Neural progenitor cell (in vitro differentiated cells): Measurements from ENCODE around the gene GM2A. TPM values are rescaled to one million over a fixed set of nuclear protein-coding genes. Genes with fewer than 3 reads are reported as not detected.

ENCODE experiments used
- DNase-seq: peaks from one replicate; pipeline ENCODE4 v3.0.0-alpha.2; 2016; ENCODE audit warnings: low spot score
- H2AFZ ChIP-seq: fragments of 200-600 bp; sonication (generic); replicated peaks from 2 replicates; pipeline ENCODE4 v1.6.1; 2016; ENCODE audit warnings: antibody characterized with exemption
- H3F3A ChIP-seq: fragments of 200-600 bp; sonication (generic); 2 replicates; pipeline ENCODE4 v1.6.1; 2016; ENCODE audit warnings: antibody characterized with exemption, low read depth
- H3K27ac ChIP-seq: fragments of 200-600 bp; sonication (generic); 2 replicates; pipeline ENCODE4 v1.5.1; 2016; ENCODE audit warnings: mild to moderate bottlenecking
- H3K27me3 ChIP-seq: fragments of 200-600 bp; sonication (generic); 2 replicates; pipeline ENCODE4 v1.6.1; 2016; ENCODE audit warnings: mild to moderate bottlenecking, moderate library complexity
- H3K36me3 ChIP-seq: fragments of 200-600 bp; sonication (generic); 2 replicates; pipeline ENCODE4 v1.5.1; 2016
- H3K4me1 ChIP-seq: fragments of 200-600 bp; sonication (generic); 2 replicates; pipeline ENCODE4 v1.6.1; 2016; ENCODE audit warnings: mixed run types
- H3K4me2 ChIP-seq: fragments of 200-600 bp; sonication (generic); 2 replicates; pipeline ENCODE4 v1.6.1; 2016
- H3K4me3 ChIP-seq: fragments of 200-600 bp; sonication (generic); 2 replicates; pipeline ENCODE4 v1.5.1; 2016
- H3K79me2 ChIP-seq: fragments of 200-600 bp; sonication (generic); 2 replicates; pipeline ENCODE4 v1.6.1; 2016; ENCODE audit warnings: low read depth
- H3K9ac ChIP-seq: fragments of 200-600 bp; sonication (generic); 2 replicates; pipeline ENCODE4 v1.6.1; 2016
- H3K9me3 ChIP-seq: fragments of 200-600 bp; sonication (generic); 2 replicates; pipeline ENCODE4 v1.5.1; 2016; ENCODE audit warnings: low read depth
- H4K20me1 ChIP-seq: fragments of 200-600 bp; sonication (generic); 2 replicates; pipeline ENCODE4 v1.6.1; 2016; ENCODE audit warnings: low read depth
- H3K27ac Mint-ChIP-seq: 3 replicates; pipeline ENCODE4 v1.8.0; 2021; ENCODE audit warnings: mixed read lengths
- H3K27me3 Mint-ChIP-seq: 2 replicates; pipeline ENCODE4 v1.8.0; 2022; ENCODE audit warnings: low read depth, mild to moderate bottlenecking, inconsistent platforms, moderate library complexity, mixed read lengths; ENCODE audit not compliant: insufficient read depth
- H3K36me3 Mint-ChIP-seq: 3 replicates; pipeline ENCODE4 v1.8.0; 2021; ENCODE audit warnings: mixed read lengths
- H3K4me1 Mint-ChIP-seq: 3 replicates; pipeline ENCODE4 v1.8.0; 2021; ENCODE audit warnings: mixed read lengths
- H3K4me3 Mint-ChIP-seq: 3 replicates; pipeline ENCODE4 v1.8.0; 2021; ENCODE audit warnings: mild to moderate bottlenecking, moderate library complexity, mixed read lengths
- H3K9me3 Mint-ChIP-seq: 3 replicates; pipeline ENCODE4 v1.8.0; 2020; ENCODE audit warnings: mixed read lengths
- EZH2 ChIP-seq: fragments of 200-600 bp; sonication (generic); IDR thresholded peaks from 2 replicates; pipeline ENCODE4 v1.6.1; 2017; ENCODE audit warnings: antibody characterized with exemption, mild to moderate bottlenecking, moderate library complexity
- EZH2phosphoT487 ChIP-seq: fragments of 200-600 bp; sonication (generic); IDR thresholded peaks from 2 replicates; pipeline ENCODE4 v1.6.1; 2017; ENCODE audit warnings: antibody characterized with exemption
- total RNA-seq: library from RNA; depleted of rRNA; stranded (reverse); fragments of >200 nt; gene quantifications from 2 replicates; pipeline ENCODE4 v1.2.3, GENCODE V29; 2015; ENCODE audit warnings: low replicate concordance
- TF ChIP-seq, protein P1 (sequence below): fragments of 200-600 bp; sonication (generic); IDR thresholded peaks from 2 replicates; pipeline ENCODE4 v1.5.1; 2017; ENCODE audit warnings: antibody characterized with exemption, mild to moderate bottlenecking

The GM2A gene
- total RNA-seq, 1 donor from 2014 or later, result 19.4 TPM

DNA sequence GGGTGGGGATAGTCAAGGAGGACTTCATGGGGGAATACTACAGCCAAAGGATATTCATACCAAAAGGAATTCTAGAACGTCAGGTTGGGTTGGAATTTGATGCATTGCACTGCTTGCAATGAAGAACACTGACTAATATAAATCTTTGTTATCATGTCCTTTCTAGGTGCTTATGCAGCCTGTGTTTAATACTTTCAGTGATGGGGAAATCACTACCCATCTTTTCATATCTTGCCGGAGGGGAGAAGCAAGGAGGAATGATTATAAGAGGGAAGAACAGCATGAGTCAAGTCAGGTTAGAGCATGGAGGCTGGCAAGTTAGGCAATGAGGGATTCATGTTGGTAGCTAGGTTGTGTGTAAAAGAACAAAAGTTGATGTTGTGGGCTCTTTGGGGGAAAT lies 24.0 kb upstream of the GM2A start:
- H3K27ac ChIP-seq, result no peak overlapping the region
- H3F3A ChIP-seq, result no peaks in the 10 kb centered on the region
- no peaks in the 10 kb centered on the region for H3K9me3 Mint-ChIP-seq
- no peak for DNase-seq
- no peak overlapping the region for H3K4me3 Mint-ChIP-seq
- no peak overlapping the region for H3K9ac ChIP-seq
- no peaks in the 10 kb centered on the region for H3K9me3 ChIP-seq
- no peak overlapping the region for H3K27ac Mint-ChIP-seq
- no peak overlapping the region for H3K4me3 ChIP-seq
- no peaks in the 10 kb centered on the region for H4K20me1 ChIP-seq
- TF ChIP-seq, protein P1, sequence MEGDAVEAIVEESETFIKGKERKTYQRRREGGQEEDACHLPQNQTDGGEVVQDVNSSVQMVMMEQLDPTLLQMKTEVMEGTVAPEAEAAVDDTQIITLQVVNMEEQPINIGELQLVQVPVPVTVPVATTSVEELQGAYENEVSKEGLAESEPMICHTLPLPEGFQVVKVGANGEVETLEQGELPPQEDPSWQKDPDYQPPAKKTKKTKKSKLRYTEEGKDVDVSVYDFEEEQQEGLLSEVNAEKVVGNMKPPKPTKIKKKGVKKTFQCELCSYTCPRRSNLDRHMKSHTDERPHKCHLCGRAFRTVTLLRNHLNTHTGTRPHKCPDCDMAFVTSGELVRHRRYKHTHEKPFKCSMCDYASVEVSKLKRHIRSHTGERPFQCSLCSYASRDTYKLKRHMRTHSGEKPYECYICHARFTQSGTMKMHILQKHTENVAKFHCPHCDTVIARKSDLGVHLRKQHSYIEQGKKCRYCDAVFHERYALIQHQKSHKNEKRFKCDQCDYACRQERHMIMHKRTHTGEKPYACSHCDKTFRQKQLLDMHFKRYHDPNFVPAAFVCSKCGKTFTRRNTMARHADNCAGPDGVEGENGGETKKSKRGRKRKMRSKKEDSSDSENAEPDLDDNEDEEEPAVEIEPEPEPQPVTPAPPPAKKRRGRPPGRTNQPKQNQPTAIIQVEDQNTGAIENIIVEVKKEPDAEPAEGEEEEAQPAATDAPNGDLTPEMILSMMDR, result no peak
- TF ChIP-seq EZH2 (no peak), EZH2phosphoT487 (no peak)
- H3K79me2 ChIP-seq, result no peaks in the 10 kb centered on the region
- no peaks in the 10 kb centered on the region for H3K27me3 ChIP-seq
- peaks cover 3% of the 10 kb centered on the region for H3K4me1 ChIP-seq
- H2AFZ ChIP-seq, result no peak overlapping the region
- H3K27me3 Mint-ChIP-seq, result peaks cover 11% of the 10 kb centered on the region
- H3K36me3 Mint-ChIP-seq, result no peaks in the 10 kb centered on the region
- no peaks in the 10 kb centered on the region for H3K36me3 ChIP-seq
- H3K4me2 ChIP-seq, result no peak overlapping the region
- peaks cover 5% of the 10 kb centered on the region for H3K4me1 Mint-ChIP-seq

DNA sequence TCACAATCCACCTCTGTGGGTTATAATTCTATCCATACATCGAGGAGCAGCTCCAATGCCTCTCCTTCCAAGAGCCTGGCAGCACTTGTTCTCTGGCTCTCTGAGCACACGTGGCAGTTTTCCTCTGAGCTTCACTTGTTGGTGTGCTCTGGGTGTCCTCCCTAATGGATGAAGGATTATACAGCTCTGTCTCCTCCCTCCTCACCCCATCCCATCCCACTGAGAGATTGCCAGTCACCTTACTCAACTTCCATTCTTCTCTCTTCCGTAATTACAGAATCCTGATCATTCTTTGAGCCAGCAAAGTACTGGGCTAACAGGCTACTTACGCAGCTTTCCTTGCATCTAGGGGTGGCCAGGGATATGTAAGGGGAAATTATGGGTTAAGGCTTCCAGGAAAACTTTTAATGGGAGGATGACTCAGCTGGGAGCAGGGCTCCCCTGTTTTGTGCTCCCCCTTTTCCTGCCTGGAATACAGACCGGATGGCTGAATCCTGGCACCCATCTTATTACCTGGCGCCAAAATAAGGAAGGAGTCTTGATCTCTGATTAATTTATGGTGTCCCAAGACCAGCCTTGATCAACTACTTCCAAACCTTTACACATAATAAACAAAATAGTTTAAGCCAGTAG lies 22.8 kb upstream of the GM2A start:
- no peaks in the 10 kb centered on the region for H3K27me3 ChIP-seq
- Mint-ChIP-seq H3K36me3 (no peaks in the 10 kb centered on the region), H3K9me3 (no peaks in the 10 kb centered on the region), H3K4me3 (no peak overlapping the region), H3K4me1 (peaks cover 3% of the 10 kb centered on the region), H3K27ac (no peak overlapping the region), H3K27me3 (peaks cover 9% of the 10 kb centered on the region)
- H3F3A ChIP-seq, result no peaks in the 10 kb centered on the region
- TF ChIP-seq, protein P1, result no peak
- TF ChIP-seq EZH2, result no peak
- TF ChIP-seq EZH2phosphoT487, result no peak
- peak overlapping the region; percentile 42 for H2AFZ ChIP-seq
- no peak overlapping the region for H3K4me2 ChIP-seq
- H3K4me3 ChIP-seq, result no peak overlapping the region
- H4K20me1 ChIP-seq, result no peaks in the 10 kb centered on the region
- H3K36me3 ChIP-seq, result no peaks in the 10 kb centered on the region
- no peak overlapping the region for H3K9ac ChIP-seq
- H3K4me1 ChIP-seq, result peaks cover 3% of the 10 kb centered on the region
- DNase-seq, result no peak
- H3K27ac ChIP-seq, result no peak overlapping the region
- no peaks in the 10 kb centered on the region for H3K79me2 ChIP-seq
- H3K9me3 ChIP-seq, result no peaks in the 10 kb centered on the region

DNA sequence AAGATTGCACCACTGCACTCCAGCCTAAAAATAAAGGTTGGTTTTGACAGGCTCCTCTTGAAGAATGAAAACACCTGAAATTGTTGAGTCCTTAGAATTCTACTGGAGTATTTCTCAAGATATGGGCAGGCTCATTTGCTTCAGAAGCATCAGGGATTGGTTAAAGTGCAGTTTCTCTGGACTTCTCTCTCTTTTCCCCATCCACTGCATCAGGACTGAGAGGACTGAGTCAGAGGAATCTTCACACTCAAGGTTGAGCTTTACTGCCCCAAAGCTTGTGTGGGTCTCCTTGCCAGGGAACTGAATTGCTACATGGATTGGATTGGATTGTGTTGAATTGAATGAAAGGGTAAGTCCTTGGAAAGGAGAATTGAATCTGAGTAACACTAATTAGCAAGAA lies 21.6 kb upstream of the GM2A start:
- Mint-ChIP-seq H3K4me3 (no peak overlapping the region), H3K27ac (no peak overlapping the region), H3K36me3 (no peaks in the 10 kb centered on the region), H3K4me1 (no peaks in the 10 kb centered on the region), H3K9me3 (no peaks in the 10 kb centered on the region), H3K27me3 (peaks cover 9% of the 10 kb centered on the region)
- no peak for DNase-seq
- Histone ChIP-seq H3K9ac (no peak overlapping the region), H3K27ac (no peak overlapping the region), H3K4me1 (peaks cover 3% of the 10 kb centered on the region), H2AFZ (no peak overlapping the region), H4K20me1 (no peaks in the 10 kb centered on the region), H3K4me3 (no peak overlapping the region), H3K4me2 (no peak overlapping the region), H3K27me3 (no peaks in the 10 kb centered on the region), H3K9me3 (no peaks in the 10 kb centered on the region), H3F3A (no peaks in the 10 kb centered on the region), H3K79me2 (no peaks in the 10 kb centered on the region), H3K36me3 (no peaks in the 10 kb centered on the region)
- TF ChIP-seq EZH2phosphoT487, result no peak
- no peak for TF ChIP-seq EZH2
- TF ChIP-seq, protein P1, result no peak
